ENCODE results near the gene NEK1.

- TF ChIP-seq, protein P1, sequence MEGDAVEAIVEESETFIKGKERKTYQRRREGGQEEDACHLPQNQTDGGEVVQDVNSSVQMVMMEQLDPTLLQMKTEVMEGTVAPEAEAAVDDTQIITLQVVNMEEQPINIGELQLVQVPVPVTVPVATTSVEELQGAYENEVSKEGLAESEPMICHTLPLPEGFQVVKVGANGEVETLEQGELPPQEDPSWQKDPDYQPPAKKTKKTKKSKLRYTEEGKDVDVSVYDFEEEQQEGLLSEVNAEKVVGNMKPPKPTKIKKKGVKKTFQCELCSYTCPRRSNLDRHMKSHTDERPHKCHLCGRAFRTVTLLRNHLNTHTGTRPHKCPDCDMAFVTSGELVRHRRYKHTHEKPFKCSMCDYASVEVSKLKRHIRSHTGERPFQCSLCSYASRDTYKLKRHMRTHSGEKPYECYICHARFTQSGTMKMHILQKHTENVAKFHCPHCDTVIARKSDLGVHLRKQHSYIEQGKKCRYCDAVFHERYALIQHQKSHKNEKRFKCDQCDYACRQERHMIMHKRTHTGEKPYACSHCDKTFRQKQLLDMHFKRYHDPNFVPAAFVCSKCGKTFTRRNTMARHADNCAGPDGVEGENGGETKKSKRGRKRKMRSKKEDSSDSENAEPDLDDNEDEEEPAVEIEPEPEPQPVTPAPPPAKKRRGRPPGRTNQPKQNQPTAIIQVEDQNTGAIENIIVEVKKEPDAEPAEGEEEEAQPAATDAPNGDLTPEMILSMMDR (IDR thresholded peaks at IDR 0.05; ENCODE audit: borderline replicate concordance, extremely low read depth, low read length, poor library complexity, severe bottlenecking), result peak; percentile 72
- TF ChIP-seq EZH2 (IDR thresholded peaks at IDR 0.05; ENCODE audit: borderline replicate concordance, low read depth, low read length, severe bottlenecking), result no peak
These were observed 46.2 kb downstream of the NEK1 start for GRCh38 chr4:169566021-169566818.
